GM13977 (cell line): ENCODE data around the gene SH3BP1.

Experiments
- DNase-seq: peaks from one replicate; pipeline ENCODE4 v3.0.0; 2012; ENCODE audit warnings: low spot score
- in situ Hi-C: fragments of 300-500 bp; cut with MboI; formaldehyde crosslinking; loops from one replicate; pipeline ENCODE4 v1.12.0; 2022; ENCODE audit warnings: low sequenced_read_pairs, low pct_unique_long_range_greater_than_20kb, mixed read lengths, inconsistent platforms; ENCODE audit not compliant: unreplicated experiment
- TF ChIP-seq, protein P1 (sequence below): IDR thresholded peaks from 2 replicates; pipeline ENCODE4 v1.5.1; 2012; ENCODE audit warnings: mild to moderate bottlenecking, control low read depth; ENCODE audit not compliant: insufficient read depth; ENCODE audit errors: extremely low read depth, missing control alignments

Gene SH3BP1

DNA sequence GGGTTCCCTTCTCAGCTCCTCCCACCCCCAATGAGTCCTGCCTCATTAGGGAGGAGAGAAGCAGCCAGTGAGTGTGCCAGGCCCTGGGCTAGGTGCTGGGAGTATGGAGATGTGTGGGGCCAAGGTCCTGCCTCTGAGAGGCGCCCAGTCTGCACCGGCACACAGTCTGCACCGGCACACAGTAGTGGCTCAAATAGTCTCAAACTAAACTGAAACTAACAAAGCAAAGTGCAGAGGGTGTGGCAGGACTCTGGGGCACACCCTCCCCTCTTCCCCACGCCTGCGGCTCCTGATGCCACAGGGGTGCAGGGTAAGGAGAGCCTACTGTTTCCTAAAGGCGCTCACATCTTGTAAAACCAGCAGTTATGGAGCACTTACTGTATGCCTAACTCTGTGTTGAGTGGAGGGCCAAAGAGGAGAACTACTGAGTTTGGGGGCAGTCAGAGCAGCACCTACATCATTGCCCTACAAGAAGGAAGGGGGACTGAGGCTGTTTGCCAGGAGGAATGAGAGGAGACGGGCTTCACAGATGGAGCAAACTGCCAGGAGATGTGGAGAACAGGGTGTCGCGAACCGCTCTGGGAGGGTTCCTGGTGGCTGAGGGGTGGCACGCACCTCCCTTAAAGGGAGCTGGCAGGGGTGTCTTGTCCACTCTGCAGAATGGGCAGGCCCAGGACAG is 939 bp upstream of the SH3BP1 start:
- in situ Hi-C loops = no loop called here
- DNase-seq = no peak
- TF ChIP-seq, protein P1, sequence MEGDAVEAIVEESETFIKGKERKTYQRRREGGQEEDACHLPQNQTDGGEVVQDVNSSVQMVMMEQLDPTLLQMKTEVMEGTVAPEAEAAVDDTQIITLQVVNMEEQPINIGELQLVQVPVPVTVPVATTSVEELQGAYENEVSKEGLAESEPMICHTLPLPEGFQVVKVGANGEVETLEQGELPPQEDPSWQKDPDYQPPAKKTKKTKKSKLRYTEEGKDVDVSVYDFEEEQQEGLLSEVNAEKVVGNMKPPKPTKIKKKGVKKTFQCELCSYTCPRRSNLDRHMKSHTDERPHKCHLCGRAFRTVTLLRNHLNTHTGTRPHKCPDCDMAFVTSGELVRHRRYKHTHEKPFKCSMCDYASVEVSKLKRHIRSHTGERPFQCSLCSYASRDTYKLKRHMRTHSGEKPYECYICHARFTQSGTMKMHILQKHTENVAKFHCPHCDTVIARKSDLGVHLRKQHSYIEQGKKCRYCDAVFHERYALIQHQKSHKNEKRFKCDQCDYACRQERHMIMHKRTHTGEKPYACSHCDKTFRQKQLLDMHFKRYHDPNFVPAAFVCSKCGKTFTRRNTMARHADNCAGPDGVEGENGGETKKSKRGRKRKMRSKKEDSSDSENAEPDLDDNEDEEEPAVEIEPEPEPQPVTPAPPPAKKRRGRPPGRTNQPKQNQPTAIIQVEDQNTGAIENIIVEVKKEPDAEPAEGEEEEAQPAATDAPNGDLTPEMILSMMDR = no peak

DNA sequence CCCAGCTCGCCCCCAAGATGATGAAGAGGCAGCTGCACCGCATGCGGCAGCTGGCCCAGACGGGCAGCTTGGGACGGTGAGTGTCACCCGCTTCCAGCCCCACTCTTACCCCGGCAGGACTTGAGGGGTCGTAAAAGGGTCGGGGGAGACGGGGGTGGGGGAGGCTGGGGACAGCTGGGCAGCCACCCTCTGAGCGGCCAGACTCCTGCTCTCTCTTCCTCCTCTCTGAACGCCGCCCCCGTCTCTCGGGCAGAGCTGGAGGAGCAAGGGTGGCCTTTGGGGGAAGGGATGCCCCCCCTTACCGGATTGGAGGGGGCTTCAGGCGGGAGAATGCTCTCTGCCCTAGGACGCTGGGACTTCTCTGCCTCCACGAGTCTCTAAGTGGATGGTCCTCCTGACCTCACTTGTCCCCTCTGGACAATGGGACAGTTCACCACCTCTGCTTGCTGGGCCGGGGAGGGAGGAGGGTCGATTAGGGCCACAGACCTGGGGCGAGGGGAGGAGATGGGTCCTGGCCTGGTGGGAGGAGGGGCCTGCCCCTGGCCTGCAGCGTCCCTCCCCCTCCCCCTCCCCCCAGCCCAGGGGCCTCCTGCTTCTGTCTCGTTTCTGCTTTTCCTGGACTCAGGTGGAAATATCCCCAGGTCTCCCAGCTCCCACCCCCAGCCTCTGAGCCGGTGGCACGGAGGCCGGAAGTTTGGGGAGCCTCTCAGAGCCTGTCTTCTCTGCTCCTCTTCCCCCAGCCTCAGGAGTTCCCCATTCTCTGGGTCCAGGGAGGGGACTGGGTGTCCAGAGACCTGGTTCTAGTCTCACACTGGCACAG is 512 bp downstream of the SH3BP1 start:
- peak; percentile 71 for DNase-seq
- in situ Hi-C loops = no loop called here
- TF ChIP-seq, protein P1 = no peak

DNA sequence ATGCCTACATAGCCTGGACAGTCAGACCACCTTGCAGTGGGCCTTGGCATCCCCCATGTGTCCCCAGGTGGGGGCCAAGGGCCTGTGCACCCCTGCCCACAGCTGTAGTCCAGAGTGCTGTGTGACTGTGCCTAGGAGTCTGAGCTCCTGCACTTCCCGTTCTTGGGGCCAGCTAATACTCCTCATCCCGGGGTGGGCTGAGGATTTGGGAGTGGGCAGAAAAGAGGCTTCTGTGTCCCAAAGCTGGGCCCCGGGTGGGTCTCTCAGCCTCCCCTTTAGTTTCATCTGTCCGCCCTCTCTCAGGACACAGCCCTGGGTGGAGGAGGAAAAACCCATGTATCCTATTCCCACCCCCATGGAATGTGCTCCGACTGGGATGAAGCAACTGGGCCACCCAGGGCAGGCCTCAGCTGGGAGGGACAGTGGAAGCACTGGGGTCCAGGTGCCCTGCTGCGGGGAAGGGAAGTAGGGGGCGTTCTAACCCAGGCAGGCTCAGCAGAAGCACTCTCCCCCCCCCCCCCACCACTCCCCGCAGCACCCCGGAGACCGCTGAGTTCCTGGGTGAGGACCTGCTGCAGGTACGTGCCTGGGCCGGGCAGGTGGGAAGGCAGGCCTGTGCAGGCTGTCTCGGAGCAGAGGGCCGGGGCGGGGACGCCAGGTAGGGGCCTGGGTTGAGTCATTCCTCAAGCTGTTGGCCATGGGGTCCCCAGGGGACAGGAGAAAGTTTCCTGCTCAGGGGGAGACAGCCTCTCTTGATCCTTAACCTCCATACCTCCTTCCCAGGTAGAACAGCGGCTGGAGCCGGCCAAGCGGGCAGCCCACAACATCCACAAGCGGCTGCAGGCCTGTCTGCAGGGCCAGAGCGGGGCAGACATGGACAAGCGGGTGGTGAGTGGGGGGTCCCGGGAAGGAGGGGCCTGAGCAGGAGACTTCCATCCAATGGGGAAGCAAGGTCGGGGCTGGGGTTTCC is 1.4 kb downstream of the SH3BP1 start:
- in situ Hi-C loops = no loop called here

DNA sequence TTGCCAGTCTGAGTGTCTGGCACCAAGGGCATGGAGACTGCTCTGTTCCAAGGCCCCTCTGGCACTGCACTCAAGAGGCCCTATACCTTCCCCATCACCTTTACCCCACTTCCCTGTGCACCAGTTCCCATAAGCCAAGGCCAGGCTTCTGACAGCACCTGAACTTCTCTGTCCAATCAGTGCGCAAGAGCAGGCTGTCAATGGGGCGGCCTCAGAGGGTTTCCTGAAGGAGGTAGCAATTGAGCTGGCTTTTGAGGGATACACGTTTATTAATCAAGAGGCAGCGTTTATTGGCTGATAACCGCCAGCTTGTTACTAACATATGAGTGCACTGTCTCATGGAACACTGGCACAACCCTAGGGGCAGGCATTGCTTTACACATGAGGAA is 2.1 kb downstream of the SH3BP1 start:
- DNase-seq = no peak
- TF ChIP-seq, protein P1 = no peak
- in situ Hi-C loops = no loop called here

More for the DNA sequence above, 1.4 kb downstream of the SH3BP1 start:
- no peak for DNase-seq
- TF ChIP-seq, protein P1 = no peak

DNA sequence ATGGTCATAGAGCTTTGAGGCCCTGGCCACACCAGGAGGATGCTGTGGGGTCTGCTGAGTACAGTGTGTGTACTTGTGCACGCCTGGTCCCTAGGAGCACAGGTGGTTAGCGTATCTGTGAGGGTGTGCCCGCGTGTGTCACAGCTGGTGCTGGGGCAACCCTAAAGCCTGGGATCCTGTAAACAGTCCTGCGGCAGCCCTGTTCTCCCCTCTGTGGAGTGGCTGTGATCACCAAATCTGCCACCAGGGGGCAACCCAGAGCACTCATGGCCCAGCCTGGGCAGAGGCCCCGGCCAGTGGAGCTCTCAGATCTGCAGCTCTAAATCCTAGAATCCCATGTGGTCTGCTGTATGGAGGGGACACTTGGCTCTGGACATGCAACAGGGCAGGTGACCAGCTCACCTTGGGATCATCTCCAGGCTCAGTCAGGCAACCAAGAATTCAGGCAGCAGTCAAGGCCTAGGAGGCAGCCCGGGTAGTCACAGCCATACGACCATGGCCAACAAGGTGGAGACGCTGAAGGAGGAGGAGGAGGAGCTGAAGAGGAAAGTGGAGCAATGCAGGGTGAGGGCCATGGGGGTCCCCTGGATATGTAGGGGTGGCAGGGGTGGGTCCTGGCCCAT is 3.9 kb downstream of the SH3BP1 start:
- DNase-seq = peak; percentile 88
- TF ChIP-seq, protein P1 = peak; percentile 95
- in situ Hi-C loops = no loop called here

DNA sequence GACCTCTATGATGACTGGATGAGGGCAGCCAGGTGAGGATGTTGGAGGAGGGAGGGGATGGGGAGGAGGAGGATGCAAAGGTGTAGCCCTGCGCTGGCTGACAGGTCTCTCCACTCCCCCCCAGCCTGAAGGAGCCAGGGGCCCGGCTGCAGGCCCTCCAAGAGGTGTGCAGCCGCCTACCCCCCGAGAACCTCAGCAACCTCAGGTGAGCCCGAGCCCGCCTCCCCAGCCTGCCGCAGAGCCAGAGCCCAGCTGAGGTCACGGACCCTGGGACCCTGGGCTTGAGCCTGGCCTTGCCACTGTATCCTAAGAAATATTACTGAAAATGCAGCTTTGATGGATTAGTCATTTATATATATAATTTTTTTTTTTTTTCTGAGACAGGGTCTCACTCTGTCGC is 7.8 kb downstream of the SH3BP1 start:
- TF ChIP-seq, protein P1 = no peak
- in situ Hi-C loops = no loop called here
- DNase-seq = no peak
